Breast epithelium (tissue), 4 donors: Measurements from ENCODE around the gene ATP6AP2. TPM values are rescaled to one million over a fixed set of nuclear protein-coding genes. Genes with fewer than 3 reads are reported as not detected.

ENCODE experiments used
- DNase-seq, 2 donors: peaks; one replicate each; pipeline ENCODE4 v3.0.0-alpha.2; 2019; ENCODE audit warnings: low spot score in 2 of 2
- H3K27ac ChIP-seq, 2 donors: fragments of 200-600 bp; sonication (generic) in 1 of 2; one replicate each; pipeline ENCODE4 v1.5.1; 2016 to 2019; ENCODE audit warnings: mild to moderate bottlenecking in 1 of 2
- H3K27me3 ChIP-seq, 2 donors: fragments of 200-600 bp; sonication (generic) in 1 of 2; one replicate each; pipeline versions ENCODE4 v1.5.1 to v1.6.0; 2017 to 2019; ENCODE audit warnings: control low read depth in 1 of 2, mild to moderate bottlenecking in 1 of 2
- H3K36me3 ChIP-seq: fragments of 200-600 bp; one replicate; pipeline ENCODE4 v1.5.1; 2019
- H3K4me1 ChIP-seq, 2 donors: fragments of 200-600 bp; sonication (generic); one replicate each; pipeline ENCODE4 v1.5.1; 2016 to 2019; ENCODE audit warnings: control low read depth in 1 of 2
- H3K4me3 ChIP-seq, 3 donors: fragments of 200-600 bp; sonication (generic); 1 replicate in 2 of 3; 2 replicates in 1 of 3; pipeline ENCODE4 v1.5.1; 2016 to 2019; ENCODE audit warnings: mild to moderate bottlenecking in 3 of 3, moderate library complexity in 2 of 3
- H3K9me3 ChIP-seq, 2 donors: fragments of 200-600 bp; sonication (generic) in 1 of 2; one replicate each; pipeline ENCODE4 v1.5.1; 2016 to 2019; ENCODE audit warnings: control low read depth in 1 of 2
- CTCF ChIP-seq, 3 donors: fragments of 450-650 bp; IDR thresholded peaks; one replicate each; pipeline ENCODE4 v1.5.1; 2016 to 2017; ENCODE audit warnings: antibody characterized with exemption in 3 of 3, mild to moderate bottlenecking in 3 of 3, moderate library complexity in 3 of 3
- POLR2A ChIP-seq: fragments of 450-650 bp; IDR thresholded peaks from one replicate; pipeline ENCODE4 v1.6.1; 2016; ENCODE audit warnings: antibody characterized with exemption, mild to moderate bottlenecking, moderate library complexity
- POLR2AphosphoS5 ChIP-seq, 3 donors: sonication (generic); formaldehyde crosslinking; IDR thresholded peaks; one replicate each; pipeline ENCODE4 v1.6.1; 2017; ENCODE audit warnings: antibody characterized with exemption in 3 of 3
- intact Hi-C: fragments of 100-400 bp; cut with DNase I; formaldehyde crosslinking; loops from one replicate; pipeline ENCODE4 v1.15.1; 2023; ENCODE audit warnings: low total_unique reads
- total RNA-seq, 3 donors: library from RNA; depleted of rRNA; stranded (reverse); fragments of >200 nt; gene quantifications; one replicate each; pipeline ENCODE4 v1.1.0, GENCODE V29; 2016

ATP6AP2 gene
- total RNA-seq, 3 donors from 2014 or later: 85.2 to 129 (median 103) TPM

DNA sequence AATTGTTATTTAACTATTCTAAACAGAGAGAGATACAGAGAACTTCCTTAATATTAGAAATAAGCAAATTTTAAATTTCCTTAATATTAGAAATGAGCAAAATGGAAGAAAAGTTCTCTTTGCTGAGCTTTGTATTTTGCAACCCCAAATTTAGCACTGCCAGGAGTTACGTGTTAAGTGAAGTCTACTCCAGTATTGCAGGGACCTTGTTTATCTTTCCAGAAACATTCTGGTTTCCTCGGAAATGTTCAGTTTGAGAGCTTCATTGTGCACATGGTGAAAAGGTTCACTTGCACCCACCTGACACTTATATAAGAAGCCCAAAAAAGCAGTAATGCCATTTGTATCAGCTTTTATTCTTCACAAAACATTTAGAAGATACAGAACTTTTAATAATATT lies 72.8 kb downstream of the ATP6AP2 start:
- H3K36me3 ChIP-seq: no peaks in the 10 kb centered on the region
- no peak for TF ChIP-seq POLR2A
- TF ChIP-seq POLR2AphosphoS5 (IDR thresholded peaks at IDR 0.05): no peak
- no peak for TF ChIP-seq CTCF (IDR thresholded peaks at IDR 0.05)
- peaks cover 0 to 25% of the 10 kb centered on the region in 2 donors for H3K27me3 ChIP-seq
- H3K4me3 ChIP-seq: no peak overlapping the region
- H3K27ac ChIP-seq: no peak overlapping the region
- no peaks in the 10 kb centered on the region for H3K9me3 ChIP-seq
- intact Hi-C loops: no loop called here
- no peaks in the 10 kb centered on the region for H3K4me1 ChIP-seq
- DNase-seq: no peak

Other genes starting within 250 kb of the ATP6AP2 start
- not detected for gene MPC1L, start 42.5 kb downstream of the ATP6AP2 start, total RNA-seq
- gene CXorf38, start 66.6 kb downstream of the ATP6AP2 start, total RNA-seq: 10 to 100 TPM; 16.7 to 23.9 (median 16.8) TPM
- gene MED14, start 154.6 kb downstream of the ATP6AP2 start, total RNA-seq: 10 to 100 TPM; 25.8 to 41.4 (median 33.8) TPM